Measurements from ENCODE around the gene DUSP9. TPM values are rescaled to one million over a fixed set of nuclear protein-coding genes. Genes with fewer than 3 reads are reported as not detected.
A peak's percentile ranks its signal among the peaks of the same experiment; 100 is the strongest.

Gene DUSP9
- polyA plus RNA-seq, 1 donor = 33.8 TPM

DNA sequence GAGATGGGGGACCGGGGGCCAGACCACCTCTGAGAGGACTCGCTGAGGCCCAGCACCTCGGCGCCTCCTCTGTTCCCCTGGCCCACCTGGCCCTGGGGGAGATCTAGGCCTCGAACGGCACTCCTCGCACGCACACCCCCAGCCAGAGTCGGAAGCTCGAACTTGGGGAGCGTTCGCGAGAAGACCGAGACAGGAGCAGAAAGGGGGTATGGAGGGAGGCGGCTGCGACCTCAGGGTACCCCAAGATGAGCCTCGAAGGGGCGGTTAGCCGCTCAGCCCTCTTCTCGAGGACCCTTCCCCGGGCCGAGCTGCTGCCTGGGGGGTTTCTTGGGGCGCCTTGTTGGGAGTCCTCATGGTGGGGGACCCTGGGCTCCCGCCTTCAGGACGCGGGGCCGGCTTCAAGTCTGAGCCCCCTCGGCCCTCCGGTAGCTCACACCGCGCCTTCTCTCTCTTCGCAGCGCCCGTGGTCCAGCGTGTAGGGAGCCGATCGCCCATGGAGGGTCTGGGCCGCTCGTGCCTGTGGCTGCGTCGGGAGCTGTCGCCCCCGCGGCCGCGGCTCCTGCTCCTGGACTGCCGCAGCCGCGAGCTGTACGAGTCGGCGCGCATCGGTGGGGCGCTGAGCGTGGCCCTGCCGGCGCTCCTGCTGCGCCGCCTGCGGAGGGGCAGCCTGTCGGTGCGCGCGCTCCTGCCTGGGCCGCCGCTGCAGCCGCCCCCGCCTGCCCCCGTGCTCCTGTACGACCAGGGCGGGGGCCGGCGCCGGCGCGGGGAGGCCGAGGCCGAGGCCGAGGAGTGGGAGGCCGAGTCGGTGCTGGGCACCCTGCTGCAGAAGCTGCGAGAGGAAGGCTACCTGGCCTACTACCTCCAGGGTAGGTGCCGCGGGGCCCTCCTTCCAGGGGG, 706 bp downstream of the DUSP9 start:
- DNase-seq = no peak

DNA sequence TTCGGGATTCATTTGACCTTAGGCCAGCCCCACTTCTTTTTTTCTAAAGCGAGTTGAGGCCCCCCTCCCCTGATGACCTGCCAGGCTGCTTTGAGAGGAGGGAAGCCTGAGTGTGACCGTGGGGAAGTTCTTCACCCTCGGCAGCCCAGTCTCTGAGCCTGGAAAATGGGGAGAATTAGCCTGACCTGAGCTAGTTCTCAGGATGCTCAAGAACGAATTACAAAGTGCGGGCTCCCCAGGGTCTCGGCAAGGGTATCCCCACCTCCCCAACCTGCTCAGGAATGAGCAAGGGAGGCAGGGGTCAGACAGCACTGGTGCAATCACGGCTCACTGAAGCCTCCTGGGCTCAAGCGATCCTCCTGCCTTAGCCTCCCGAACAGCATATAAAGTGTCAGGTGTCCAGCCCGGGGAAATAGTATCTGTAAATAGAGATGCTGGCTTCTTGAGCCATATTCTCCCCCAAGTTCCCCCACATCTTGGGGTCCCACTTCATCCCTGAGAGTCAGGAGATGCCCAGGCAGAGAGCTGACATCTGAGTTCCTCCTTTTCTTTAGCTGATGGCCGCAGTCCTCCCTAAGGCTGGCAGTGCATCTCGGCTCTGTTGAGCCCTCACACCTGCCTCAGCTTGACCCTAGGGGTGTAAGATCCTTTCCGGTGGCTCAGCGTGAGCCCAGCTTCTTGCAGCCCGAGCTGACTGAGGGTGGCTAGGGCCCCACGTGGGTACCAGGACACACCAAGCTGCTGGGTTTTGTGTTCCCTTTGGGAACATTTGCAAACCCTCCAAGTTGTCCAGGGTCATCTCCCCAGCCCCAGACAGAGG, 1.6 kb downstream of the DUSP9 start:
- no peak for DNase-seq

DNA sequence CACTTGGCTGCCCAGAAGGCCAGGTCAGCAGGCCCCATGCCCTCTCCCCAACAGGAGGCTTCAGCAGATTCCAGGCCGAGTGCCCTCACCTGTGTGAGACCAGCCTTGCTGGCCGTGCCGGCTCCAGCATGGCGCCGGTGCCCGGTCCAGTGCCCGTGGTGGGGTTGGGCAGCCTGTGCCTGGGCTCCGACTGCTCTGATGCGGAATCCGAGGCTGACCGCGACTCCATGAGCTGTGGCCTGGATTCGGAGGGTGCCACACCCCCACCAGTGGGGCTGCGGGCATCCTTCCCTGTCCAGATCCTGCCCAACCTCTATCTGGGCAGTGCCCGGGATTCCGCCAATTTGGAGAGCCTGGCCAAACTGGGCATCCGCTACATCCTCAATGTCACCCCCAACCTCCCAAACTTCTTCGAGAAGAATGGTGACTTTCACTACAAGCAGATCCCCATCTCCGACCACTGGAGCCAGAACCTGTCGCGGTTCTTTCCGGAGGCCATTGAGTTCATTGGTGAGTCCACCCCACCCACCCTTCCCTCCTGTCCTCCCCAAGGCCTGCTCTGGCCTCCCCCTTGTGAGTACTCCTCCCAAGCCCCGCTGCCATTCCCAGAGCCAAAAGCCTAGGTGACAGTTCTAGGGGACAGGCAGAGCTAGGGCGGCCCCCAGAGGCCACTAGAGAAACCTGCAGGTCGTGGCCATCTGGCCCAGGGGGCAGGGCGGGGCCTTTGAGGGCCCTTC, 2.3 kb downstream of the DUSP9 start:
- no peak for DNase-seq

DNA sequence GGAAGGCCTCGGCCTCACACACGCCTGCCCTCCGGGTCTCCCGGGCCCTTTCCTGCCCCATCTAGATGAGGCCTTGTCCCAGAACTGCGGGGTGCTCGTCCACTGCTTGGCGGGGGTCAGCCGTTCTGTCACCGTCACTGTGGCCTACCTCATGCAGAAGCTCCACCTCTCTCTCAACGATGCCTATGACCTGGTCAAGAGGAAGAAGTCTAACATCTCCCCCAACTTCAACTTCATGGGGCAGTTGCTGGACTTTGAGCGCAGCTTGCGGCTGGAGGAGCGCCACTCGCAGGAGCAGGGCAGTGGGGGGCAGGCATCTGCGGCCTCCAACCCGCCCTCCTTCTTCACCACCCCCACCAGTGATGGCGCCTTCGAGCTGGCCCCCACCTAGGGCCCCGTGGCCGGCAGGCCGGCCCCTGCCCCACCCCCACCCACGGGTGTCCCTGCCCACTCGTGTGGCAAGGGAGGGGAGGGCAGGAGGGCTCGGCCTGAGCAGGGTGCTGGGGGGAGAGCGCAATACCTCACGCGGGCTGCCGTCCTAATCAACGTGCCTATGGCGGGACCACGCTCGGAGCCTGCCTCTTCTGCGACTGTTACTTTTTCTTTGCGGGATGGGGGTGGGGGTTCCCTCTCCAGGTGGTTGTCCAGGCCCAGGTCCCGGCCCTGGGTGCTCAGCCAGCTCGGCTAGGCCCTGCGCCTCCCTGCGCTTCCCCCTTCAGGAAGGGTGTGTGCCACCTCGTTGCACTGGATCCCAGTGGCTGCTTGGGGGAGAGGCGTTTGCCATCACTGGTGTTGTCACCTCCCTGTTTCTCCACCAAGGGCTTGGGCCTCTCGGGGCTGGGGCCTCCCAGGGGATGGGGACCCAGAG, 3.1 kb downstream of the DUSP9 start:
- DNase-seq = no peak

DNA sequence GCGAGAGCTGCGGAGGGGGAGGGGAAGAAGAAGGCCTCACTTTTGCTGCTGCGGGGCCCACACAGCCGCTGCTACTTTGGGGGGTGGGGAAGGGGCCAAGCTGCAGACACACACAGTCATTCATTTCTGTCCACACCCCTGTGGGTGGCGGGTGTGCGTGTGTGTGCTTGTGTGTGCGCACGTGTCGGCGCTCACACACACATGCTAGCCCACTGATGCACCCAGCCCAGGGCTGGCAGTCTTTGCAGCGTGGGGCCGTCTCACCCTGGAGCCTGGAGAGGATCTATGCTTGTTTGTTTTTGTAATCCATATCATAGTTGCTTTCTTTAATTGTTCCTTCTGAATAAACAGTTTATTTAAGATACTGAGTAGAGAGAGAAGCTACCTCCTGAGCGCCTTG, 4.0 kb downstream of the DUSP9 start:
- no peak for DNase-seq

DNA sequence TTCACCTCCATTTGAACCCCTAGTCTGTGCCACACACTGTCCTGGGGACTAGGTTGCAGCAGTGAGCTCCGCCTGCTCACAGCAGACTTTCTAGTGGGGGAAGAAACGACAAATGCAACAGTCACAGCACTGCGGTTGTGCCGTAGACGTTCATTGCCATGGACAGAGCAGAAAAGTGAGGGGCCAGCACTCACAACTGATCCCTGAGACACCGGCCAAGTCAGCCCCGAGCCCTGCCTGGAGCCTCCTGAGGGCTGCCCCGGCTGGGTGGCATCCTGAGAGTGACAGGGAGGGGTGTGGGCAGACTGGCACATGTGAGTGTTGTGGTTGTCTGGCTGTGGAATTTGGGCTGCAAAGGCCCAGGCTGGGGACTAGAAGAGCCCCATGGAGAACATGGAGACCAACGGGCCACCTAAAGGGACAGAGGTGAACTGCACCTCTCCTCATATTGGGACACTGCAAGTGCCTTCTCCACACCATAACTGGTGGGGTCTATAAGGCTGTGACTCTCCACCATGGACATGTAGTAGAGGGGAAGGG, 4.6 kb downstream of the DUSP9 start:
- no peak for DNase-seq

DNA sequence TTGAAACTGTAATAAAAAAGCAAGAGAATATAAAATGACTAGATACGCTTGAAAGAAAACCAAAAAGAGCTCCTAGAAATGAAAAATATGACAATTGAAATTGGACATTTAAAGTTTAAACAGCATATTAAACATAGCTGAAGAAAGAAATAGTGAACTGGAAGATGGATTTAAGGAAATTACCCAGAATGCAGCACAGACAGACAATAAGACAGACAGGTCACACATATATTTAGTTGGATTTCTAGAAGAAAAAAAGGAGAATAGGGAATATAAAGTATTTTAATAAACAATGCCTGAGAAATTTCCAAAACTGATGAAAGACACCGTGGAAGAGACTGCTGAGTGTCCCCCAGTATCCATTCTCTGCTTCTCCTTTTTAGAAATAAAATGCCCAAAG, 6.6 kb downstream of the DUSP9 start:
- no peak for DNase-seq

DNA sequence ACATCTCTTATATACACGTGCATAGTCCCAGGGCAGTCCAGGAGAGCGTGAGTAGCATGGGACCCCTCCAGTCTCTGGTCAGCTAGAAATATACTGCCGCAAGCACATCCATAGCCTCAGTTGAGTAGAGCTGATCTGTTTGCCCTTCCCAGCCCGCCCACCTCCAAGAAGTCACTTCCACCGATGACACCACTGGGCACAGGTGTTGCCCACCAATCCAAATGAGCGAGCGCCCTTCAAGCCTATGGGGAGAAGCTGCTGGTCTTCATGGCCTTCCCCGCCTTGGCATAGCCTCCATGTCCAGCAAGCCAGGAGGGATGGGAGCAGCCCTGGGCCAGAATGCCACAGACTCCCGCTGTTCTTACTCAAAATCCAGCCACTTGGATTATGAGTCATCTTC, 10.2 kb downstream of the DUSP9 start:
- DNase-seq = no peak

DNA sequence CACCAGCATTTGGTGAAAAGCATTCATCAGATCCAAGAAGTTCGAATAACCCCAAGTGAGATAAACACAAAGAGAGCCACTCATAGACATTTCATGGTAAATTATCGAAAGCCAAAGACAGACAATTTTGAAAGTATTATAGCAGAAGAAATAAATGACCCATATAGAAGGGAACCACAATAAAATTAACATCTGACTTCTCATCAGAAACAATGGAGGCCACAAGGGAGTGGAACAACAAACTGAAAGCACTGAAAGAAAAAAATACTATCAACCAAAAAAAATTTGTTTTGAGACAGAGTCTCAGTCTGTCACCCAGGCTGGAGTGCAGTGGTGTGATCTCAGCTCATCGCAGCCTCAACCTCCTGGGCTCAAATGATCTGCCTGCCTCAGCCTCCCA, 12.3 kb downstream of the DUSP9 start:
- DNase-seq = no peak

DNA sequence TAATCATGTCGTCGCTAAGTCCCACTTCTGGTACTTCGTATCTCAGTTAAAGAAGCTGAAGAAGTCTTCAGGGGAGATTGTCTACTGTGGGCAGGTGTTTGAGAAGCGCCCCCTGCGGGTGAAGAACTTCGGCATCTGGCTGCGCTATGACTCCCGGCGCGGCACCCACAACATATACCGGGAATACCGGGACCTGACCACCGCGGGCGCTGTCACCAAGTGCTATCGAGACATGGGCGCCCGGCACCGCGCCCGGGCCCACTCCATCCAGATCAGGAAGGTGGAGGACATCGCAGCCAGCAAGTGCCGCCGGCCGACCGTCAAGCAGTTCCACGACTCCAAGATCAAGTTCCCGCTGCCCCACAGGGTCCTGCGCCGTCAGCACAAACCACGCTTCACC, 15.3 kb downstream of the DUSP9 start:
- DNase-seq = no peak

DNA sequence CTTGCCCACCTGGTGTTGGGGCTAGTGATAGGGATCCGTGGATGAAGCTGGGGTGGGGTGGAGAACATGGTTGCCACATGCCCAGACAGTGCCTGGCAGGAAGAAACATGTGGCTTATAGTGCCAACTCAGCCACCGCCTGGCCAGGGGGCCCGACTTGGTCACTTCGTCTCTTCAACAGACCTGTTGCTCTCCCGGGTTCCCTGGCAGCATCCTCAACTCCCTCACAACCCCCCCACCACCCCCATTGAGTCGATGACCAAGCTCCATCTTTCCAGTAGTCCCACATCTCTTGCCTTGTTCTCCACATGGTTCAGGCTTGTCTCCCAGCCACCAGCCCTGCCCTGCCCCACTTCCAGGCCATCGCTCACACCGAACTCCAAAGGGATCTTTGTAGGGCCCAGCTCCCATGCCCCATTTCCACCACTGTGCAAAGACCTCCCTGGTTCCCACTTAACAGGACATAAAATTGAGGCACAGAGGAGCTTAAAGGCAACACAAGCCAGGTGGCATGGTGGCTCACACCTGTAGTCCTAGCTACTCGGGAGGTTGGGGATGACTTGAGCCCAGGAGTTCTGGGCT, 18.8 kb downstream of the DUSP9 start:
- DNase-seq = no peak

DNA sequence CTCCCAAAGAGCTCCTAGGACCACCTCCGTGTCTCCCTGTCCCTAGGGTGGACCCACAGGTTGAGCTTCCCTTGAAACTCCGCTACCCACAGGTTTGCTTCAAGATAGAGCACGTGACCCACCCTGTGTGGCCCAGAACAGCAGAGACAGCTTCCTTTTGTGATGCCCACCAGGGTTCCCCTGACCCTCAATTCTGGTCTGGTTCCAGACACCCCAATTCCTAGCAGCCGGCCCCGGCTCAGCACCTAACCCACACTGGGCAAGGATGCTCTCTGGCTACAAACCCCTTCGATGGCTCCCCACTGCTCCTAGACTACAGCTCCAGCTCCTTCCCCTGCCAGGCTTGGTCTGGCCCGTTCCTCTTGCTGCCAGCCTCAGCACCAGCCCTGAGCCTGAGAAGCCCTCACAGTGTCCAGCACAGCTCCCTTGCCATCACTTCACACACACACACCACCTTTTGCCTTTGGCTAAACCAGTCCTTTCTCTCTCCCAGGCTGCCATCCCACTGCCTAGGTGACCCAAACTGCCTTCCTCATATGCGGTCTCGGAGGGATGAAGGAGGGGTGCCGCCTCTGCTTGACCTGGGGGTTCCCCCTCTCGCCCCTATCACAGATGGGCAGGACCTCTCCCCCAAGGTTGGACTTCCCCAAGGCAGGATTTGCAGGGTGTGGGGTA, 20.4 kb downstream of the DUSP9 start:
- no peak for DNase-seq

DNA sequence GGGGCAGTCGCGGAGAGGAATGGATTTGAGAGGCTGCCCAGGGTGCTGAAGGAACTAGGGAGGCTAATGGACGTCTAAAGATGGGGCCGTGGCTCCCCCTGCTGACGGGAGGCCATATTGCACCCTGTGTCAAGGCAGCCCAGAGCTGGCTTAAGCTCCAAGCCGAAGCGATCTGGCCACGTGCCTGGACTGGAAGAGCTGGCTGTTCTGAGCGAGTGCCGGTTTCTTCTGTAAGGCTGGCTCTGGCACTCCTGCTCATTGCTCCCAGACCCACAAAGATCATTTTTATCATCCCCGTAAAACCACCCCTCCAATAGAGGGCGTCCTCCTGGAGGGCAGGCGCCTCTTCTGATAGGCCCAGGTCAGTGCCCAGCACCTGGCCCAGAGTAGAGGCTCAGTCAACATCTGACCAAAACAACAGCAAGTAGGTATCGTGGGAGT, 21.0 kb downstream of the DUSP9 start:
- DNase-seq = peak; percentile 78

DNA sequence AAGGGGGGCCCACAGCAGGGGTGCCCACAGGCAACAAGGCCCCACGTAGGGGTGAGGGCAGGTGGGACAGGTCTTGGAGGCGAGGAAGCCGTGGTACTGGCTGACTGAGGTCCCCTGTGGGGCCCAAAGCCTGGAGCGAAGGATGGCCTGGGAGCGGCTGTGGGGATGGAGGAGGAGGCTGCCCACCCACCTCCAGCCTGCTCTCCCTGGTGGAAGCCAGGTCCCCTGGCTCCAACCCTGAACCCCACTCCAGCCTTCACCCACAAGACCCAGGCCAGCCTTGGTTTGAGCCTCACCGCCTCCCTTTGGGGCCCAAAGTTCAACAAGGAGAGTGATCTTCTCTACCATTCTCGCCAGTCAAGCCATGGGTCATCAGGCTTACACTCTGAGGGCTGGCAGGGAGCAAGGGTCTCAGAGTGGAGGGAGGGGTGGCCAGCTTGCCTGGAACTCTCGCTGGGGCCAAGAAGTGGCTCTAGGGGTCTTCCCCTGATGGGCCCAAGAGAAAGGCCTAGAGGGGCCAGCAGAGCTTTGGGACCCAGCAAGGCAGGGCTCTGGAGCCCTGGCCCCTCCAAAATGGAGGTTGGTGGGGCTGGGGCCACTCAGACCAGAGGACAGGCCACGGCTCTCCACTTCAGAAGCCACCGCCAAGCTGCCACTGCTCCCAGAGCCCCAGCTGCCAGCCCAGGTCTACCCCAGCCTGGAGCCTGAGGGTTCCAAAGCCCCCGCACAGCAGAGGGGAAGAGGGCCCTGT, 21.6 kb downstream of the DUSP9 start:
- no peak for DNase-seq

DNA sequence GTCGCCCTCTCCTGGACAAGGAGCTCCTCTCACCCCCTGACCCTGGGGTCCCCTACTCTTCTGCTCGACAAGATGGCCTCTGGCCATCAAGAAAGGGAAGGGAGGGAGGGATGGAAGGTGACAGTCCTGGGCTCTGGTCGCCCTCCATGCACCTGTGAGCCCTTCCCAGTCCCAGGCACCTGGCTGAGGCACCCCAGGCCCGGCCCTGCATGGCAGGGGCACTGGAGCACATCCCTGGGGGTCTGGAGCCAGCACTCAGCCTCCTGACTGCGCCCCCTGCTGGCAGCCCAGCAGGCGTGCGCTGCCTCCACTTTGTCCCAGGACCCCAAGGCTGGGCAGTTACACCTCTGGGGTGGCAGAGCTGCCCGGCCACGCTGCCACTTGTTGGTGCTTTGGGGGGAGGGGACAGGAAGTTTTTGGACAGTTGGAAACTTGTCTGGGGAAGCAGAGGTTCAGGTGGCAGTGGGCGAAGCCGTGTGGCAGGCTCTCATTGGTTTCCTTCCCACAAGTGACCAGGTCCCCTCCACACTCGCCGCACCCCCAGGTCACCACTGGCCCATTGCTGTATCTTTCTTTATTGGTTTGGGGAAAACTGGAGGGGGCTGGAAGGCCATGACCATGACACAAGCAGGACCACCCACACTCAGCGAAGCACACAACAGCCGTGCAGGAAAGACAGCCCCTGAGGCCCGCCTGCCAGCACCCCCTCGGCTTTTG, 22.3 kb downstream of the DUSP9 start:
- no peak for DNase-seq

DNA sequence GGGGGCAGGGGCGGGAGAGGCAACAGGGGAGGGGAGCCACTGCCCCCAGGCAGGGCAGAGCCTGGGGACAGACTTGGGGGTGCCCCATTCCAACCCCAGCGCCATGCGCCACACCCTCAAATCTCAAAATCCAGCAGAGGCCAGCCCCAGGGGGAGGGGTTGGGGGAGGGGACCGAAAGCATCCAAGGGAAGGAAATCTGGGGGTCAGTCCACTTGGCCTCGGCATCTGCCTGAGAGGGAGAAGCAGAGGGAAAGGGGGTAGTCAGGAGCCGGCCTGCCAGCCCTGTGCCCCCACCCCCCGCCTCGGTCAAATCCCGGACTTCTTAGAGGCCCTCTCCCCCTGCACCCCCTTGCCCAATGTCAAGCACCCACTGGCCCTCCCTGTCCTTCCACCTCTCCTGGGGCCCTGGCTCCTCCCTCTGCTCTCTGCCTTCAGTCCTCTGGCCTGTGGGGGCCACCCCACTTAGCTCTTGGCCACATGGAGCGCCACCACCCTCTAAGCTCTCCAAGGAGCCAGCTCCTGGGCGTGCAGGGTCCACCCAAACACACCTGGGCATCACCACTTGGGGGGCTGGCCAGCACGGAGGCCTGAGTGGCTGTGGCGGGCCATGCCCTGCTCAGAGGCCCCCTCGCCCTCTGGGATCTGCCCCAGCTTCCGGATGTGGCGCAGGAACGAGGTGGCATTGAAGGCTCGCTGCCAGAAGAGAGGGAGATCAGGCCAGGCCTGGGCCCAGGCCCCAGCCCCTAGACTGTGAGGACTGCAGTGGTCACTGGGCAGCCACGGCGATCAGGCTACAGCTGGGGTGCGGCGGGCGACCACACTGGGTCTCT, 23.1 kb downstream of the DUSP9 start:
- no peak for DNase-seq

DNA sequence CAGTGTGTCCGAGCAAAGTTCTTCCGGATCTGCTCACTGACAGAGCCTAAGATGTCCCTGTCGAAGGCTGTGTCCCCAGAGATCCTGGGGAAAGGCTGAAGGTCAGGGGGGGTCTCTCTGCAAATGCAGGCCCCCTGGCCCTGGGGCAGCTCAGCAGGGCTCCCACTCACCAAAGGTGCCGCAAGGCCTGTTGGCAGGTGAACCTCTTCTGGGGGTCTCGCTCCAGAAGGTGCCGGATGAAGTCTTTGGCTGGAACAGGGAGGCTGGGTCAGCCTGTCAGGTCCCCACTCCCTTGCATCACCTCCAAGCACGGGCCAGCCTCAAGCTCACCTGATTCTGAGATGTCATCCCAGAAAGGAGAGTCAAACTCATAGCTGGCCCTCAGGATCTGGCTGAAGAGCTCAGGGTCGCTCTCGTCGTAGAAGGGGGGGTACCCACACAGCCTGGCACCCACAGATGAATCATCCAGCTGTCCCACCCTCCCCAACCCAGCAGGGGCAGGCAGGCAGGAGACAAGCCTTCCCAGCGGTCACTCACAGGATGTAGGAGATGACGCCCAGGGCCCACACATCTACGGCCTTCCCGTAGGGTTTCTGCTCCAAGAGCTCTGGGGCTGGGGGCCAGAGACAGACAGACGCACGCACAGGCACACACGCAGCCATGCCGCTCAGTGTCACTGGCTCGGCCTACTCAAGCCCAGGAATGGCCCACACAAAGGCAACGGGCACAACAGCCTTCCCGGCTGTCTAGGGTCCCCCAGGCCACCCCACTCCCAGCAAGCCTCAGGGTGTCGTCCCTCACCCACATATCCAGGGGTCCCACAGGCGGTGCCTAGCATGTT, 24.0 kb downstream of the DUSP9 start:
- no peak for DNase-seq
